ENCODE data around the gene TUBA3C.

TUBA3C gene

GRCh38 chr13:19161308-19161707, 20.3 kb downstream of the TUBA3C start:
- Histone ChIP-seq H3K4me3 (replicated peaks; ENCODE audit: insufficient read depth, low read length) (no peak overlapping the region), H3K27ac (replicated peaks) (no peak overlapping the region), H3K27me3 (ENCODE audit: insufficient read depth, poor library complexity, severe bottlenecking) (no peaks in the 10 kb centered on the region)
- TF ChIP-seq SPI1 (IDR thresholded peaks at IDR 0.05; ENCODE audit: borderline replicate concordance, low read depth) (no peak), GABPA (IDR thresholded peaks at IDR 0.05; ENCODE audit: low read depth) (no peak), POLR2AphosphoS5 (IDR thresholded peaks at IDR 0.05; ENCODE audit: low read depth) (no peak)
- TF ChIP-seq, protein P1, sequence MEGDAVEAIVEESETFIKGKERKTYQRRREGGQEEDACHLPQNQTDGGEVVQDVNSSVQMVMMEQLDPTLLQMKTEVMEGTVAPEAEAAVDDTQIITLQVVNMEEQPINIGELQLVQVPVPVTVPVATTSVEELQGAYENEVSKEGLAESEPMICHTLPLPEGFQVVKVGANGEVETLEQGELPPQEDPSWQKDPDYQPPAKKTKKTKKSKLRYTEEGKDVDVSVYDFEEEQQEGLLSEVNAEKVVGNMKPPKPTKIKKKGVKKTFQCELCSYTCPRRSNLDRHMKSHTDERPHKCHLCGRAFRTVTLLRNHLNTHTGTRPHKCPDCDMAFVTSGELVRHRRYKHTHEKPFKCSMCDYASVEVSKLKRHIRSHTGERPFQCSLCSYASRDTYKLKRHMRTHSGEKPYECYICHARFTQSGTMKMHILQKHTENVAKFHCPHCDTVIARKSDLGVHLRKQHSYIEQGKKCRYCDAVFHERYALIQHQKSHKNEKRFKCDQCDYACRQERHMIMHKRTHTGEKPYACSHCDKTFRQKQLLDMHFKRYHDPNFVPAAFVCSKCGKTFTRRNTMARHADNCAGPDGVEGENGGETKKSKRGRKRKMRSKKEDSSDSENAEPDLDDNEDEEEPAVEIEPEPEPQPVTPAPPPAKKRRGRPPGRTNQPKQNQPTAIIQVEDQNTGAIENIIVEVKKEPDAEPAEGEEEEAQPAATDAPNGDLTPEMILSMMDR (IDR thresholded peaks at IDR 0.05; ENCODE audit: insufficient read depth, low read length) = no peak
- TF ChIP-seq, protein P2, sequence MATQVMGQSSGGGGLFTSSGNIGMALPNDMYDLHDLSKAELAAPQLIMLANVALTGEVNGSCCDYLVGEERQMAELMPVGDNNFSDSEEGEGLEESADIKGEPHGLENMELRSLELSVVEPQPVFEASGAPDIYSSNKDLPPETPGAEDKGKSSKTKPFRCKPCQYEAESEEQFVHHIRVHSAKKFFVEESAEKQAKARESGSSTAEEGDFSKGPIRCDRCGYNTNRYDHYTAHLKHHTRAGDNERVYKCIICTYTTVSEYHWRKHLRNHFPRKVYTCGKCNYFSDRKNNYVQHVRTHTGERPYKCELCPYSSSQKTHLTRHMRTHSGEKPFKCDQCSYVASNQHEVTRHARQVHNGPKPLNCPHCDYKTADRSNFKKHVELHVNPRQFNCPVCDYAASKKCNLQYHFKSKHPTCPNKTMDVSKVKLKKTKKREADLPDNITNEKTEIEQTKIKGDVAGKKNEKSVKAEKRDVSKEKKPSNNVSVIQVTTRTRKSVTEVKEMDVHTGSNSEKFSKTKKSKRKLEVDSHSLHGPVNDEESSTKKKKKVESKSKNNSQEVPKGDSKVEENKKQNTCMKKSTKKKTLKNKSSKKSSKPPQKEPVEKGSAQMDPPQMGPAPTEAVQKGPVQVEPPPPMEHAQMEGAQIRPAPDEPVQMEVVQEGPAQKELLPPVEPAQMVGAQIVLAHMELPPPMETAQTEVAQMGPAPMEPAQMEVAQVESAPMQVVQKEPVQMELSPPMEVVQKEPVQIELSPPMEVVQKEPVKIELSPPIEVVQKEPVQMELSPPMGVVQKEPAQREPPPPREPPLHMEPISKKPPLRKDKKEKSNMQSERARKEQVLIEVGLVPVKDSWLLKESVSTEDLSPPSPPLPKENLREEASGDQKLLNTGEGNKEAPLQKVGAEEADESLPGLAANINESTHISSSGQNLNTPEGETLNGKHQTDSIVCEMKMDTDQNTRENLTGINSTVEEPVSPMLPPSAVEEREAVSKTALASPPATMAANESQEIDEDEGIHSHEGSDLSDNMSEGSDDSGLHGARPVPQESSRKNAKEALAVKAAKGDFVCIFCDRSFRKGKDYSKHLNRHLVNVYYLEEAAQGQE (IDR thresholded peaks at IDR 0.05; ENCODE audit: insufficient replicate concordance, low read depth) = no peak
- DNase-seq (ENCODE audit: low read depth in 1 of 2, low spot score in 1 of 2) = no peak

DNA sequence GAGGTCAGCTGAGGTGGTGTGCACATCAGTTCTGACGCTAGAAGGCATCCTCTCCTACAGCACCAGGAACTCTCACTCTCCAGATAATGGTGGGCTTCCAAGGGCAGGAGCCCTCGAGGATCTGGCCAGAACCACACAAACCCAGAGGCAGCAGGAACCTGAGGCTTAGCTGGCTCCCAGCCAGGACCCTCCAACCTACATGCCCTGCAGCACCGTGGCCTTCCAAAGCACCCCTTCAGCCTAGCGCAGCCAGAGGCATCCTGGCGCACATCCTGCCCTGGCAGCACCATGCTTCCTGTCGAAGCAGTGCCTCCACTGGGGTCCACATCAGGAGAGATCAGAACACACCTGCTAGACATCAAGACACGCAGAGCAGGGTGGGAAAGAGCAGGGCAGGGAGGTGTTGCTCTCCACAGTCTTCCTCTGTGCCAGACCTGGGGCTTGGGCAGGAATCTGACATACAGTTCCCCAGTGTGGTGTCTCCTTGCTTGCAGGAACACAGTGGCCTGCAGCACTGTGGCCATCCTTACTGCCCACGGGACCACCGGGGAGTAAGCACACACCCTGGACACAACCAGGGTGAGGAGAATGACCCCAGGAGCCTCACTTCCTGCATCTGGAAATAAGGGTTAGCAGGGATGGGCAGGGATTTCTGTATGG, 21.7 kb downstream of the TUBA3C start:
- H3K27ac ChIP-seq (replicated peaks) = no peak overlapping the region
- no peak for TF ChIP-seq SPI1 (IDR thresholded peaks at IDR 0.05; ENCODE audit: borderline replicate concordance, low read depth)
- no peak for TF ChIP-seq POLR2AphosphoS5 (IDR thresholded peaks at IDR 0.05; ENCODE audit: low read depth)
- no peak for DNase-seq (ENCODE audit: low read depth in 1 of 2, low spot score in 1 of 2)

GRCh38 chr13:19159181-19159580, 22.4 kb downstream of the TUBA3C start:
- no peak for DNase-seq (ENCODE audit: low read depth in 1 of 2, low spot score in 1 of 2)
- Histone ChIP-seq H3K27me3 (ENCODE audit: insufficient read depth, poor library complexity, severe bottlenecking) (no peaks in the 10 kb centered on the region), H3K27ac (replicated peaks) (no peak overlapping the region), H3K4me3 (replicated peaks; ENCODE audit: insufficient read depth, low read length) (no peak overlapping the region)
- TF ChIP-seq, protein P2 (IDR thresholded peaks at IDR 0.05; ENCODE audit: insufficient replicate concordance, low read depth) = no peak
- TF ChIP-seq, protein P1 (IDR thresholded peaks at IDR 0.05; ENCODE audit: insufficient read depth, low read length) = no peak
- TF ChIP-seq POLR2AphosphoS5 (IDR thresholded peaks at IDR 0.05; ENCODE audit: low read depth) = no peak
- no peak for TF ChIP-seq SPI1 (IDR thresholded peaks at IDR 0.05; ENCODE audit: borderline replicate concordance, low read depth)
- TF ChIP-seq GABPA (IDR thresholded peaks at IDR 0.05; ENCODE audit: low read depth) = no peak

More for the DNA sequence above, 21.7 kb downstream of the TUBA3C start:
- no peaks in the 10 kb centered on the region for H3K27me3 ChIP-seq (ENCODE audit: insufficient read depth, poor library complexity, severe bottlenecking)
- no peak overlapping the region for H3K4me3 ChIP-seq (replicated peaks; ENCODE audit: insufficient read depth, low read length)

DNA sequence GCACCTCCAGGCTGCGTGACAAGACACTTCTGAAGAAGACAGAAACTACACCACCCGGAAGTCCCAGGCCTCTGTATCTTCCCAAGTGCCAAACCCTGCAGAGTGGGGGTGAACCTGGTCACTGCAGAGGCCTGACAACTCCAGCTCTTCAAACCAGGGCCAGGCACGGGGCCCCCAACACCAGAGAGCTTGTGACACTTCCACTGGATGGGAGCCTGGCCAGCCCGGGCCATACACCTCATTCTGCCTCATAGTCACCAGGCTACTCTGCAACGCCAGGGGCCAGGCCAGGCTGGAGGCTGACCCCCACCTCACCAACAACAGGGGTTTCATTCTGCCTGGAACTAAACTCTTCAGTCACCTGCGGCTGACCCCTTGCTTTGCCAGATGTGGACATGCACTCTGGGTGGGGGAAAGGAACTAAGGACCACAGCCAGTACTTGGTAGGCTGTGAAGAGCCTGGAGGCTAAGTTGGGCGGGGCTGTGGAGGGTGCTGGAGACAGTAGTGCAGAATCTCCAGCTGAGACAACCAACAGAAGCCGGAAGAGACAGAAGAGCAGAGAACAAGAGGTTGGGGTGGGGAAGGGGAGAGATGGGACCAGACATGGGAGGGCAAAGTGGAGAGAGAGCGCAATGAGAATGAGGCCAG, 23.0 kb downstream of the TUBA3C start:
- no peak for DNase-seq (ENCODE audit: low read depth in 1 of 2, low spot score in 1 of 2)
- no peak overlapping the region for H3K27ac ChIP-seq (replicated peaks)

More for the DNA sequence above, 23.0 kb downstream of the TUBA3C start:
- Histone ChIP-seq H3K27me3 (ENCODE audit: insufficient read depth, poor library complexity, severe bottlenecking) (no peaks in the 10 kb centered on the region), H3K4me3 (replicated peaks; ENCODE audit: insufficient read depth, low read length) (no peak overlapping the region)
- TF ChIP-seq, protein P1 (IDR thresholded peaks at IDR 0.05; ENCODE audit: insufficient read depth, low read length) = no peak
- TF ChIP-seq, protein P2 (IDR thresholded peaks at IDR 0.05; ENCODE audit: insufficient replicate concordance, low read depth) = no peak
- TF ChIP-seq POLR2AphosphoS5 (IDR thresholded peaks at IDR 0.05; ENCODE audit: low read depth) (no peak), SPI1 (IDR thresholded peaks at IDR 0.05; ENCODE audit: borderline replicate concordance, low read depth) (no peak)
